HG03039 (cell line): ENCODE measurements around the gene MUC4.
A peak's percentile ranks its signal among the peaks of the same experiment; 100 is the strongest.

Experiments
- ATAC-seq: cut with Tn5 transposase; IDR thresholded peaks from one replicate; pipeline ENCODE4 v1.9.1; 2021; ENCODE audit warnings: mild to moderate bottlenecking, moderate library complexity; ENCODE audit not compliant: unreplicated experiment

MUC4 gene

GRCh38 chr3:195811756-195812155, at the start of gene MUC4:
Gene MUC4 (minus strand): TSS chr3:195811929. CDS start chr3:195811817, 112 bp downstream.
- no peak for ATAC-seq

GRCh38 chr3:195860456-195860855, 48.7 kb upstream of the MUC4 start:
- ATAC-seq = no peak

- ATAC-seq = no peak
These were observed 48.2 kb upstream of the MUC4 start for GRCh38 chr3:195859846-195860411.

- no peak for ATAC-seq
These were observed 47.5 kb upstream of the MUC4 start for GRCh38 chr3:195859061-195859845.

- no peak for ATAC-seq
These were observed 44.8 kb upstream of the MUC4 start for GRCh38 chr3:195856410-195857084.

GRCh38 chr3:195855471-195856409, 44.0 kb upstream of the MUC4 start:
- no peak for ATAC-seq

- no peak for ATAC-seq
These were observed 43.0 kb upstream of the MUC4 start for GRCh38 chr3:195854628-195855294.

- no peak for ATAC-seq
These were observed 42.3 kb upstream of the MUC4 start for GRCh38 chr3:195853996-195854395.

- ATAC-seq = no peak
These were observed 41.3 kb upstream of the MUC4 start for GRCh38 chr3:195853036-195853435.

- peak; percentile 72 for ATAC-seq
These were observed 39.3 kb upstream of the MUC4 start for GRCh38 chr3:195850857-195851543.

- no peak for ATAC-seq
These were observed 37.8 kb upstream of the MUC4 start for GRCh38 chr3:195849322-195850074.

GRCh38 chr3:195847055-195847950, 35.6 kb upstream of the MUC4 start:
- no peak for ATAC-seq

- no peak for ATAC-seq
These were observed 33.8 kb upstream of the MUC4 start for GRCh38 chr3:195845483-195845882.

- no peak for ATAC-seq
These were observed 33.0 kb upstream of the MUC4 start for GRCh38 chr3:195844671-195845218.

GRCh38 chr3:195839260-195840010, 27.7 kb upstream of the MUC4 start:
- ATAC-seq = no peak

- no peak for ATAC-seq
These were observed 27.0 kb upstream of the MUC4 start for GRCh38 chr3:195838714-195839113.
